Measurements from ENCODE around the gene ENTPD3. TPM values are rescaled to one million over a fixed set of nuclear protein-coding genes. Genes with fewer than 3 reads are reported as not detected.

Gene ENTPD3
- total RNA-seq, 1 experiment from 2014 or later, result not detected

- Histone ChIP-seq H3K4me2 (ENCODE audit: low read depth, low read length, poor library complexity, severe bottlenecking) (no peak overlapping the region), H3K9me2 (replicated peaks; ENCODE audit: insufficient read depth, low read length) (no peaks in the 10 kb centered on the region), H3K27ac (ENCODE audit: low read length) (no peak overlapping the region), H3K4me1 (ENCODE audit: low read length) (no peaks in the 10 kb centered on the region), H2AFZ (ENCODE audit: low read length) (no peak overlapping the region), H3K4me3 (ENCODE audit: low read length) (no peak overlapping the region), H4K20me1 (ENCODE audit: insufficient read depth, low read depth, low read length) (no peaks in the 10 kb centered on the region), H3K27me3 (ENCODE audit: low read length) (no peaks in the 10 kb centered on the region), H3K36me3 (ENCODE audit: insufficient read depth, low read length) (no peaks in the 10 kb centered on the region), H3K79me2 (ENCODE audit: low read length) (no peaks in the 10 kb centered on the region), H3K9me3 (ENCODE audit: low read length) (no peaks in the 10 kb centered on the region), H3K9ac (ENCODE audit: low read length) (no peak overlapping the region)
- DNase-seq, result no peak
These were observed 20.5 kb upstream of the ENTPD3 start for GRCh38 chr3:40366203-40367162.

GRCh38 chr3:40369716-40370115 is 17.3 kb upstream of the ENTPD3 start:
- no peaks in the 10 kb centered on the region for H3K9me3 ChIP-seq (ENCODE audit: low read length)
- DNase-seq, result no peak
- no peaks in the 10 kb centered on the region for H4K20me1 ChIP-seq (ENCODE audit: insufficient read depth, low read depth, low read length)
- H3K79me2 ChIP-seq (ENCODE audit: low read length), result no peaks in the 10 kb centered on the region
- no peak overlapping the region for H3K4me3 ChIP-seq (ENCODE audit: low read length)
- H3K9ac ChIP-seq (ENCODE audit: low read length), result no peak overlapping the region
- no peaks in the 10 kb centered on the region for H3K9me2 ChIP-seq (replicated peaks; ENCODE audit: insufficient read depth, low read length)
- H3K36me3 ChIP-seq (ENCODE audit: insufficient read depth, low read length), result no peaks in the 10 kb centered on the region
- H3K27me3 ChIP-seq (ENCODE audit: low read length), result no peaks in the 10 kb centered on the region
- H3K4me1 ChIP-seq (ENCODE audit: low read length), result no peaks in the 10 kb centered on the region
- H3K4me2 ChIP-seq (ENCODE audit: low read depth, low read length, poor library complexity, severe bottlenecking), result no peak overlapping the region
- no peak overlapping the region for H2AFZ ChIP-seq (ENCODE audit: low read length)
- no peak overlapping the region for H3K27ac ChIP-seq (ENCODE audit: low read length)

GRCh38 chr3:40377822-40378221 is 9.2 kb upstream of the ENTPD3 start:
- DNase-seq, result no peak
- H3K9me2 ChIP-seq (replicated peaks; ENCODE audit: insufficient read depth, low read length), result no peaks in the 10 kb centered on the region
- no peaks in the 10 kb centered on the region for H4K20me1 ChIP-seq (ENCODE audit: insufficient read depth, low read depth, low read length)
- H3K36me3 ChIP-seq (ENCODE audit: insufficient read depth, low read length), result no peaks in the 10 kb centered on the region
- H3K9me3 ChIP-seq (ENCODE audit: low read length), result no peaks in the 10 kb centered on the region
- no peaks in the 10 kb centered on the region for H3K79me2 ChIP-seq (ENCODE audit: low read length)
- no peak overlapping the region for H2AFZ ChIP-seq (ENCODE audit: low read length)
- no peaks in the 10 kb centered on the region for H3K4me1 ChIP-seq (ENCODE audit: low read length)
- no peak overlapping the region for H3K4me2 ChIP-seq (ENCODE audit: low read depth, low read length, poor library complexity, severe bottlenecking)
- H3K27ac ChIP-seq (ENCODE audit: low read length), result no peak overlapping the region
- no peak overlapping the region for H3K9ac ChIP-seq (ENCODE audit: low read length)
- no peak overlapping the region for H3K4me3 ChIP-seq (ENCODE audit: low read length)
- H3K27me3 ChIP-seq (ENCODE audit: low read length), result no peaks in the 10 kb centered on the region

GRCh38 chr3:40379674-40380306 is 7.2 kb upstream of the ENTPD3 start:
- Histone ChIP-seq H3K36me3 (ENCODE audit: insufficient read depth, low read length) (no peaks in the 10 kb centered on the region), H3K27ac (ENCODE audit: low read length) (no peak overlapping the region), H3K79me2 (ENCODE audit: low read length) (no peaks in the 10 kb centered on the region), H3K4me1 (ENCODE audit: low read length) (no peaks in the 10 kb centered on the region), H3K4me3 (ENCODE audit: low read length) (no peak overlapping the region), H2AFZ (ENCODE audit: low read length) (no peak overlapping the region), H3K9me2 (replicated peaks; ENCODE audit: insufficient read depth, low read length) (no peaks in the 10 kb centered on the region), H3K9ac (ENCODE audit: low read length) (no peak overlapping the region), H3K4me2 (ENCODE audit: low read depth, low read length, poor library complexity, severe bottlenecking) (no peak overlapping the region), H3K27me3 (ENCODE audit: low read length) (no peaks in the 10 kb centered on the region), H4K20me1 (ENCODE audit: insufficient read depth, low read depth, low read length) (no peaks in the 10 kb centered on the region), H3K9me3 (ENCODE audit: low read length) (no peaks in the 10 kb centered on the region)
- DNase-seq, result no peak

- H3K4me2 ChIP-seq (ENCODE audit: low read depth, low read length, poor library complexity, severe bottlenecking), result no peak overlapping the region
- H2AFZ ChIP-seq (ENCODE audit: low read length), result no peak overlapping the region
- no peak for DNase-seq
- no peak overlapping the region for H3K27ac ChIP-seq (ENCODE audit: low read length)
- no peaks in the 10 kb centered on the region for H3K4me1 ChIP-seq (ENCODE audit: low read length)
- no peaks in the 10 kb centered on the region for H4K20me1 ChIP-seq (ENCODE audit: insufficient read depth, low read depth, low read length)
- no peak overlapping the region for H3K4me3 ChIP-seq (ENCODE audit: low read length)
- no peaks in the 10 kb centered on the region for H3K79me2 ChIP-seq (ENCODE audit: low read length)
- H3K27me3 ChIP-seq (ENCODE audit: low read length), result no peaks in the 10 kb centered on the region
- H3K9ac ChIP-seq (ENCODE audit: low read length), result no peak overlapping the region
- no peaks in the 10 kb centered on the region for H3K9me2 ChIP-seq (replicated peaks; ENCODE audit: insufficient read depth, low read length)
- H3K9me3 ChIP-seq (ENCODE audit: low read length), result no peaks in the 10 kb centered on the region
- no peaks in the 10 kb centered on the region for H3K36me3 ChIP-seq (ENCODE audit: insufficient read depth, low read length)
These were observed 4.9 kb upstream of the ENTPD3 start for GRCh38 chr3:40381904-40382616.

GRCh38 chr3:40382617-40382979 is 4.4 kb upstream of the ENTPD3 start:
- no peaks in the 10 kb centered on the region for H3K9me2 ChIP-seq (replicated peaks; ENCODE audit: insufficient read depth, low read length)
- no peak overlapping the region for H2AFZ ChIP-seq (ENCODE audit: low read length)
- no peaks in the 10 kb centered on the region for H3K79me2 ChIP-seq (ENCODE audit: low read length)
- H3K4me1 ChIP-seq (ENCODE audit: low read length), result no peaks in the 10 kb centered on the region
- no peaks in the 10 kb centered on the region for H4K20me1 ChIP-seq (ENCODE audit: insufficient read depth, low read depth, low read length)
- no peak for DNase-seq
- H3K27ac ChIP-seq (ENCODE audit: low read length), result no peak overlapping the region
- no peaks in the 10 kb centered on the region for H3K9me3 ChIP-seq (ENCODE audit: low read length)
- no peaks in the 10 kb centered on the region for H3K27me3 ChIP-seq (ENCODE audit: low read length)
- H3K9ac ChIP-seq (ENCODE audit: low read length), result no peak overlapping the region
- H3K4me3 ChIP-seq (ENCODE audit: low read length), result no peak overlapping the region
- H3K4me2 ChIP-seq (ENCODE audit: low read depth, low read length, poor library complexity, severe bottlenecking), result no peak overlapping the region
- no peaks in the 10 kb centered on the region for H3K36me3 ChIP-seq (ENCODE audit: insufficient read depth, low read length)

GRCh38 chr3:40386213-40386612 is 771 bp upstream of the ENTPD3 start:
- no peaks in the 10 kb centered on the region for H3K9me2 ChIP-seq (replicated peaks; ENCODE audit: insufficient read depth, low read length)
- no peaks in the 10 kb centered on the region for H4K20me1 ChIP-seq (ENCODE audit: insufficient read depth, low read depth, low read length)
- no peaks in the 10 kb centered on the region for H3K9me3 ChIP-seq (ENCODE audit: low read length)
- DNase-seq, result no peak
- no peak overlapping the region for H3K4me3 ChIP-seq (ENCODE audit: low read length)
- H3K27me3 ChIP-seq (ENCODE audit: low read length), result no peaks in the 10 kb centered on the region
- no peaks in the 10 kb centered on the region for H3K4me1 ChIP-seq (ENCODE audit: low read length)
- H3K27ac ChIP-seq (ENCODE audit: low read length), result no peak overlapping the region
- no peak overlapping the region for H3K4me2 ChIP-seq (ENCODE audit: low read depth, low read length, poor library complexity, severe bottlenecking)
- H3K36me3 ChIP-seq (ENCODE audit: insufficient read depth, low read length), result no peaks in the 10 kb centered on the region
- no peak overlapping the region for H3K9ac ChIP-seq (ENCODE audit: low read length)
- H3K79me2 ChIP-seq (ENCODE audit: low read length), result no peaks in the 10 kb centered on the region
- no peak overlapping the region for H2AFZ ChIP-seq (ENCODE audit: low read length)

- Histone ChIP-seq H4K20me1 (ENCODE audit: insufficient read depth, low read depth, low read length) (no peaks in the 10 kb centered on the region), H3K4me3 (ENCODE audit: low read length) (no peak overlapping the region), H3K9me2 (replicated peaks; ENCODE audit: insufficient read depth, low read length) (no peaks in the 10 kb centered on the region), H3K9me3 (ENCODE audit: low read length) (no peaks in the 10 kb centered on the region), H3K9ac (ENCODE audit: low read length) (no peak overlapping the region), H3K27ac (ENCODE audit: low read length) (no peak overlapping the region), H3K4me1 (ENCODE audit: low read length) (no peaks in the 10 kb centered on the region), H3K27me3 (ENCODE audit: low read length) (no peaks in the 10 kb centered on the region), H2AFZ (ENCODE audit: low read length) (no peak overlapping the region), H3K79me2 (ENCODE audit: low read length) (no peaks in the 10 kb centered on the region), H3K4me2 (ENCODE audit: low read depth, low read length, poor library complexity, severe bottlenecking) (no peak overlapping the region), H3K36me3 (ENCODE audit: insufficient read depth, low read length) (no peaks in the 10 kb centered on the region)
- DNase-seq, result no peak
These were observed 891 bp downstream of the ENTPD3 start for GRCh38 chr3:40387895-40388254.

Data from Karpas-422 (cell line).